Renal pelvis (tissue), 4 donors: ENCODE measurements around the gene ANXA9. TPM values are rescaled to one million over a fixed set of nuclear protein-coding genes. Genes with fewer than 3 reads are reported as not detected.
A peak's percentile ranks its signal among the peaks of the same experiment; 100 is the strongest.

ENCODE experiments used
- DNase-seq: peaks from one replicate; pipeline ENCODE4 v3.0.0-alpha.2; 2013
- polyA plus RNA-seq, 3 donors: library from polyadenylated mRNA; unstranded; fragments of 120-200 nt; gene quantifications; one replicate each; pipeline ENCODE4 v1.2.1, GENCODE V29; 2013; ENCODE audit not compliant: insufficient read length in 3 of 3

The ANXA9 gene
- polyA plus RNA-seq, 3 donors: 12.8 to 23.1 (median 17.9) TPM

- DNase-seq: no peak
These were observed 19.5 kb downstream of the ANXA9 start for GRCh38 chr1:151001602-151002001.

GRCh38 chr1:151002051-151002450 is 20.0 kb downstream of the ANXA9 start:
- no peak for DNase-seq

GRCh38 chr1:151002611-151003010 is 20.5 kb downstream of the ANXA9 start:
- DNase-seq: no peak

- DNase-seq: no peak
These were observed 21.1 kb downstream of the ANXA9 start for GRCh38 chr1:151003180-151003579.

- DNase-seq: no peak
These were observed 23.7 kb downstream of the ANXA9 start for GRCh38 chr1:151005729-151006319.

GRCh38 chr1:151006327-151007052 is 24.4 kb downstream of the ANXA9 start, which contains the start of gene MINDY1:
Gene MINDY1, minus strand, starts transcription at chr1:151006902. Its CDS starts 4,285 bp downstream, at chr1:151002617.
- peak; percentile 87 for DNase-seq

- DNase-seq: no peak
These were observed 25.8 kb downstream of the ANXA9 start for GRCh38 chr1:151007853-151008243.

- peak; percentile 97 for DNase-seq
These were observed 26.4 kb downstream of the ANXA9 start, which contains the start of gene PRUNE1 for GRCh38 chr1:151008244-151009205. Gene PRUNE1, plus strand, starts transcription at chr1:151008449. Its CDS starts 184 bp downstream, at chr1:151008633.

- DNase-seq: no peak
These were observed 27.1 kb downstream of the ANXA9 start for GRCh38 chr1:151009206-151009587.

GRCh38 chr1:151009674-151010345 is 27.7 kb downstream of the ANXA9 start:
- no peak for DNase-seq

GRCh38 chr1:151010346-151010726 is 28.2 kb downstream of the ANXA9 start:
- no peak for DNase-seq

- no peak for DNase-seq
These were observed 29.2 kb downstream of the ANXA9 start for GRCh38 chr1:151011154-151011850.

GRCh38 chr1:151012684-151013471 is 30.8 kb downstream of the ANXA9 start:
- no peak for DNase-seq

GRCh38 chr1:151013518-151013917 is 31.4 kb downstream of the ANXA9 start:
- peak; percentile 81 for DNase-seq

- DNase-seq: peak; percentile 62
These were observed 42.6 kb downstream of the ANXA9 start for GRCh38 chr1:151024540-151025146.

GRCh38 chr1:151026460-151026859 is 44.4 kb downstream of the ANXA9 start:
- no peak for DNase-seq

GRCh38 chr1:151032164-151032563 is 50.1 kb downstream of the ANXA9 start:
- DNase-seq: no peak

GRCh38 chr1:151035167-151035566 is 53.1 kb downstream of the ANXA9 start:
- DNase-seq: no peak

- no peak for DNase-seq
These were observed 54.3 kb downstream of the ANXA9 start, which contains the start of gene BNIPL for GRCh38 chr1:151036356-151036755. Gene BNIPL, plus strand, starts transcription at chr1:151036586. Its CDS starts 140 bp downstream, at chr1:151036726.

GRCh38 chr1:151037032-151037431 is 54.9 kb downstream of the ANXA9 start:
- DNase-seq: no peak
